ENCODE data around the gene CYB5D1. TPM values are rescaled to one million over a fixed set of nuclear protein-coding genes. Genes with fewer than 3 reads are reported as not detected.
A peak's percentile ranks its signal among the peaks of the same experiment; 100 is the strongest.

CYB5D1 gene
- total and polyA plus RNA-seq, 2 donors (not counting 1 experiment from before 2014, with no cell fraction given) = 6.8 to 6.9 TPM

- TF ChIP-seq EZH2 (IDR thresholded peaks at IDR 0.05; ENCODE audit: low read length, missing control alignments) (no peak), CTCF (conservative IDR thresholded peaks at IDR 0.05 in 1 of 2, IDR thresholded peaks at IDR 0.05 in 1 of 2; ENCODE audit: low read depth in 1 of 2, low read length in 2 of 2) (no peak)
- Histone ChIP-seq H3K9me3 (ENCODE audit: control insufficient read depth, insufficient read depth, low read depth, low read length) (no peaks in the 10 kb centered on the region), H3K36me3 (ENCODE audit: control insufficient read depth, insufficient read depth, low read length) (no peaks in the 10 kb centered on the region), H3K27me3 (ENCODE audit: control insufficient read depth, insufficient read depth, low read length) (peaks cover 1% of the 10 kb centered on the region), H4K20me1 (ENCODE audit: control insufficient read depth, extremely low read depth, insufficient read depth, low read length) (no peaks in the 10 kb centered on the region), H3K4me3 (replicated peaks in 1 of 4; ENCODE audit: control extremely low read depth in 1 of 4, insufficient read depth in 1 of 4, low read depth in 3 of 4, low read length in 4 of 4) (no peak overlapping the region), H2AFZ (ENCODE audit: low read length) (no peak overlapping the region), H3K4me2 (ENCODE audit: extremely low read depth, insufficient read depth, low read length) (no peak overlapping the region), H3K9ac (ENCODE audit: insufficient read depth, low read length) (no peak overlapping the region), H3K27ac (ENCODE audit: insufficient read depth, low read length) (no peak overlapping the region), H3K4me1 (ENCODE audit: control insufficient read depth, extremely low read depth, insufficient read depth, low read length) (no peaks in the 10 kb centered on the region), H3K79me2 (ENCODE audit: control insufficient read depth, insufficient read depth, low read length) (no peaks in the 10 kb centered on the region)
- no peak for DNase-seq (ENCODE audit: low read depth in 2 of 2)
These were observed 33.5 kb upstream of the CYB5D1 start for GRCh38 chr17:7824021-7824924.

- Histone ChIP-seq H3K36me3 (ENCODE audit: control insufficient read depth, insufficient read depth, low read length) (no peaks in the 10 kb centered on the region), H3K4me3 (replicated peaks in 1 of 4; ENCODE audit: control extremely low read depth in 1 of 4, insufficient read depth in 1 of 4, low read depth in 3 of 4, low read length in 4 of 4) (no peak overlapping the region), H4K20me1 (ENCODE audit: control insufficient read depth, extremely low read depth, insufficient read depth, low read length) (no peaks in the 10 kb centered on the region), H3K27me3 (ENCODE audit: control insufficient read depth, insufficient read depth, low read length) (peaks cover 2% of the 10 kb centered on the region), H3K79me2 (ENCODE audit: control insufficient read depth, insufficient read depth, low read length) (no peaks in the 10 kb centered on the region), H3K9me3 (ENCODE audit: control insufficient read depth, insufficient read depth, low read depth, low read length) (no peaks in the 10 kb centered on the region), H3K4me2 (ENCODE audit: extremely low read depth, insufficient read depth, low read length) (no peak overlapping the region), H2AFZ (ENCODE audit: low read length) (no peak overlapping the region), H3K9ac (ENCODE audit: insufficient read depth, low read length) (no peak overlapping the region), H3K4me1 (ENCODE audit: control insufficient read depth, extremely low read depth, insufficient read depth, low read length) (no peaks in the 10 kb centered on the region), H3K27ac (ENCODE audit: insufficient read depth, low read length) (no peak overlapping the region)
- TF ChIP-seq CTCF (conservative IDR thresholded peaks at IDR 0.05 in 1 of 2, IDR thresholded peaks at IDR 0.05 in 1 of 2; ENCODE audit: low read depth in 1 of 2, low read length in 2 of 2) (no peak), EZH2 (IDR thresholded peaks at IDR 0.05; ENCODE audit: low read length, missing control alignments) (no peak)
- peak in 1 of 2 donors; percentile 5 for DNase-seq (ENCODE audit: low read depth in 2 of 2)
These were observed 32.4 kb upstream of the CYB5D1 start for GRCh38 chr17:7825206-7825990.

- Histone ChIP-seq H3K4me2 (ENCODE audit: extremely low read depth, insufficient read depth, low read length) (no peak overlapping the region), H3K9me3 (ENCODE audit: control insufficient read depth, insufficient read depth, low read depth, low read length) (no peaks in the 10 kb centered on the region), H3K79me2 (ENCODE audit: control insufficient read depth, insufficient read depth, low read length) (no peaks in the 10 kb centered on the region), H3K36me3 (ENCODE audit: control insufficient read depth, insufficient read depth, low read length) (no peaks in the 10 kb centered on the region), H3K27ac (ENCODE audit: insufficient read depth, low read length) (no peak overlapping the region), H4K20me1 (ENCODE audit: control insufficient read depth, extremely low read depth, insufficient read depth, low read length) (no peaks in the 10 kb centered on the region), H3K27me3 (ENCODE audit: control insufficient read depth, insufficient read depth, low read length) (peaks cover 3% of the 10 kb centered on the region), H3K9ac (ENCODE audit: insufficient read depth, low read length) (no peak overlapping the region), H3K4me3 (replicated peaks in 1 of 4; ENCODE audit: control extremely low read depth in 1 of 4, insufficient read depth in 1 of 4, low read depth in 3 of 4, low read length in 4 of 4) (no peak overlapping the region), H3K4me1 (ENCODE audit: control insufficient read depth, extremely low read depth, insufficient read depth, low read length) (no peaks in the 10 kb centered on the region), H2AFZ (ENCODE audit: low read length) (no peak overlapping the region)
- no peak for TF ChIP-seq CTCF (conservative IDR thresholded peaks at IDR 0.05 in 1 of 2, IDR thresholded peaks at IDR 0.05 in 1 of 2; ENCODE audit: low read depth in 1 of 2, low read length in 2 of 2)
- no peak for TF ChIP-seq EZH2 (IDR thresholded peaks at IDR 0.05; ENCODE audit: low read length, missing control alignments)
- no peak for DNase-seq (ENCODE audit: low read depth in 2 of 2)
These were observed 27.2 kb upstream of the CYB5D1 start for GRCh38 chr17:7830616-7831015.

Data from fibroblast of lung (primary cell).